Stimulated activated CD8-positive, alpha-beta memory T cell treated with anti-CD3 and anti-CD28 coated beads, Interleukin-4, amount 100 ng/mL, for 4 hours (primary cell): Measurements from ENCODE around the gene PEAK1.
"Not testable (repeated sequence)": the region's sequence is repeated elsewhere in the genome, so short reads cannot be mapped to it uniquely, and the experiment has no call there.

Source experiments
- DNase-seq, 2 donors: peaks; one replicate each; pipeline ENCODE4 v3.0.0-alpha.2; 2020; ENCODE audit warnings: low read depth in 2 of 2, low spot score in 1 of 2

The PEAK1 gene

DNA sequence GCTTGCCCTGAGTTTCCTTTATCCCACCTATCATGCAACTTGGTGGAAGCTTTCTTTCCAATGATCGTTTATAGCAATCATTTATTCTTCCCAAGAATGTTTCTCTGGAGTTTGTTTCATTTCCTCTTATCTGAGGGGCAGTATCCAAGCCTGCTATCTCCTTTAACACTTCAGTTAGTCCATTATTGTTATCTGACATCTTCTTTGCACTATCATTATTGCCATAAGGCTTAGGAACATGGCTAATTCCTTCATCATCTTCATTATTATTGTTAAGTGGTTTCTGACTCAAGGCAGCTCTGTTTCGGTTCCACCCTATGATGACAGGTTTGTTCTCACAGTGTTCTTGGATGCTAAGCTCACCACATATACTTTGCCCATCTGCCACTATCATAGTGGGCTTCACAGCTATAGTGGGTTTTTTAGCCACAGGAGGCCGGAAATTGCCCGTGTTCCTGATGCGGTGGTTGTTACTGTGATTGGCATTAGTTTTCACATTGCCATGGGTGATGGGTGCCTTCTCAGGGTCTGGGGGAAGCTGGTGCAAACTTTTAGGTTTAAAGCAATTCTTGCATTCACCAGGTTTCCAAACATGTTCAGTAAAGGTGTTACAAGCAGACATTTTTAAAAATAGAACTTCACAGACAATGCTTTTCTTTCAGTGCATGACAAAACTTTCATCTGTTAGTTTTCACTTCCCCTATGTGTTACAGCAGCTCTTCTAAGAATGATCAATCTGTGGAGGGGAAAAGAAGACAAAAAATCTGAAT lies 238.4 kb downstream of the PEAK1 start:
- peak in 1 of 2 donors; percentile 3 for DNase-seq

DNA sequence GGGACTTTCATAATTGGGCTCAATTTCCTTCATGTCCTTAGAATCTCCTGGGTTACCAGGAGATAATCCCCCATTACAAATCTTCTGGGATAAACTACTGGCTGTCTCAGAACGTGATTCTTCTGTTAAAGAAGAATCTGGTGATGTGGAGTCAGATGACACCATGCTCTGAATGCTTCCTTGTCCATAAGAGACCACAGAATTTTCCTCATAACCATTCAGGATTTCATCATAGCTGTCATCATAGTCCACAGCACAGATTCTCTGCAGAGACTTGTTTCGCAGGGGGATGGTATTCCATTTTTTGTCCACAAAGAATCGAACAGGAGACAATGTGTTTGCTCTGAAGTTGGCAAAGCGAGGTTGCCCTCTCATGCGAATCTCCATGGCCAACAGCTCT lies 239.1 kb downstream of the PEAK1 start:
- DNase-seq, result no peak

DNA sequence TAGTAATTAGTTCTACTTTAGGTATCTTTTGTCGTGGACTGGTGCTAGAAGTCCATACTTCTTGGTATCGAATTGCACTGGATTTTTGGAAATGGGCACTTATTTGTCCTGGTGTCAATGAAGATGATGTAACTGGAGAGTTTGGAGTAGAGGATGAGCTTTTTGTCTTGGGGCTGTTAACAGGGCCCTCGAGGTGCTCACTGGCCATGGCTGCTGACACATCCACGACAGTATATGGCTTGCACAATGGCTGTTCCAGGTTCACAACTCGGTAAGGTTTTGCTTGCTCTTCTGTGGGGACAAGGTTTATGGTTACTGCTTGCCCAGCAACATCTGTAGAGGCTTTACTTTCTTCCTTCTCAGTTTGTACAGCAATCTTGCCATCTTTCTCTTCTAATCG lies 239.6 kb downstream of the PEAK1 start:
- no peak for DNase-seq

DNA sequence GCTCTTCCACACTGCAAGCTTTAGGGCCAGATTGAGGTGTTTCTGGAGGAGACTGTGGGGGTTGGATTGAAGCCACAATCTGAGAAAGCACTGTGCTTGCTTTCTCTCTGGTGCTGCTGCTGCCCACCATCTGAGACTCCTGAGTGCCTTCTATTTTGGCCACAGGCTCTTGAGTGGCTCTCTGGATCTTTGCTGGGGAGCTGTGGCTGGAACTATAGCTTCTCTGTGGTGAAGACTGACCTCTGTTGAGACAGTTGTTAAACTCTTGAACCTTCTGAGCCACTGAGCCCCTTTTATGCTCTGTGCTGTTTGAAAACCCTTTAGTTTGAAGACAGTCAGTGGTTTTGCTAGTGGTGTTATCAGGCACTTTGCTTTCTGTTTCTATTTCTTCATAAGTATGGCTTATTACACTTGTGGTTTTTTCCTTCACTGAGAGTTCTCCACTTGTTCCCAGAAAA lies 240.3 kb downstream of the PEAK1 start:
- no peak for DNase-seq

DNA sequence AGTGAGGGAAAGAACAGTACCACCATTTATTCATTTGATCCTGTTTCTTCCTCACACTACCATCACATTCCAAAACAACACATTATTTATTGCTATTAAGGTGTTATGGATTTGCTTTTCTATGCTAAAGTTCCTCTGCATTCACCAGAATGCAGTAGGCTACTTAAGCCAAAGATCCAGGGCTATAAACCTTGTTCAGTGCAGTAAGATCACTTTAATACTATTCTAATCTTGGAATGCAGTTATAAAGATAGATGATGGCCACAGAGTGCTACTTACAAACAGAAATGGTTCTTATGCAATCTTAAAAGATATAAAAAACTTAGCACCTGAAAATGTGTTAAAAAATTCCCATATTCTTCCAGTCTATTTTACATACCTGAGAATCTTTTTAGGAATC lies 241.5 kb downstream of the PEAK1 start:
- no peak for DNase-seq

- not testable (repeated sequence) for DNase-seq
Observed at GRCh38 chr15:77176148-77176547, 243.8 kb downstream of the PEAK1 start.

DNA sequence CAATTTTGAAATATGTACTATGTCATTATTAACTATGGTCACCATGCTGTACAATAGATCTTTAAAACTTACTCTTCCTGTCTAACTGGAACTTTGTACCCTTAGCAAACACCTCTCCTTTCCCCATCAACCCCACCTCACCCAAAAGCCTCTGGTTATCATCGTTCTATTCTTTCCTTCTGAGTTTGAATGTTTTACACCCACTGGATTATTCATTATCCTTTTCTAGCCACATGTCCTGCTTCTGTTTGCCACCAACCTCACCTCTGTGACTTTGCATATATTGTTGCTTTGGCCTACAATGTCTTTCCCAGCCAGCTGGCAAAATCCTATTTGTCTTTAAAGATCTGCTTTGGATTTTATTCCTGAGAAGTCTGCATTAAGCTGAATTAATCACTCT lies 246.4 kb downstream of the PEAK1 start:
- DNase-seq, result no peak

DNA sequence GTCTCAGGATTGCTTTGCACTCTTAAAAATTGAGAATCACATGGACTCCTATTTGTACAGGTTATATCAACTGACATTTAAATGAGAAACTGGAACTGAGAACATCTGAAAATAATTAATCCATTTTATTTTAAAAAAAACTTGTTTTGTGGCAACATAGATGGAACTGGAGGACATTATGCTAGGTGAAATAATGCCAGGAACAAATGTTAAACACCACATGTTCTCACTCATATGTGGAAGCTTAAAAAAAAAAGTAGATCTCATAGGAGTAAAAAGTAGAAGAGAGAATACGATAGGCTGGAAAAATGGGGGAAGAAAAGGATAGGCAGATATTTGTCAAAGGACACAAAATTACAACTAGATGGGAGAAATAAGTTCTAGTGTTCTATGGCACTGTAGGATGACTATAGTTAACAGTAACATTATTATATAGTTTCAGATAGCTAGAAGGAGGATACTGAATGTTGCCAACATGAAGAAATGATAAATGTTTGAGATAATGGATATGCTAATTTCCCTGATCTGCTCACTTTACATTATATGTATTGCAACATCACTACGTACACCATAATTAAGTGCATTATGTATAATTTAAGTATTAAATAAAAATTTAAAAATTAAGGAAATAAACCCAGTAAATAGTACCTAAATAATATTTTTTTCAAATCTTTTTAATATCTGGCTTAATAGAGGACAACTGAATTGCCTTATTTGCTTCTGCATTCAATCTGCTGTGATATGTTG lies 248.5 kb downstream of the PEAK1 start:
- DNase-seq, result no peak

DNA sequence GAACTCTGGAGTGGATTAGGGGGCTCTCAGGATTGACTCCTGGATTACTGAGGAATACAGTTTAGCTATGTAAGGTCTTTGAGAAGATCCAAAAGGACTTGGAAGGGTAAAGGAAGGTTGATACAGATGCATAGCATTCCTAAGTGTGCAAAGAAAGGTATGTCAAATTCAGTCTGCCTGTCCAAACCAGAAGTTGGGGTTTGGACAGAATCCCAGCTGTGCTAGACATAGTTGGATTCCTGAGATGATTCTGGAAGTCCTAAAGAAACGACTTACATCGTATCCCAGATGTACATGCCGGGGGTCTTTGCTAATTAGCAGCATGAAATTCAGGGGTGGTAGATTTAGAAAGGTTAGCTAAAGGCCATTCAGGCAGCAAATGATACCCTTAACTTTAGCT lies 251.3 kb downstream of the PEAK1 start:
- no peak for DNase-seq

DNA sequence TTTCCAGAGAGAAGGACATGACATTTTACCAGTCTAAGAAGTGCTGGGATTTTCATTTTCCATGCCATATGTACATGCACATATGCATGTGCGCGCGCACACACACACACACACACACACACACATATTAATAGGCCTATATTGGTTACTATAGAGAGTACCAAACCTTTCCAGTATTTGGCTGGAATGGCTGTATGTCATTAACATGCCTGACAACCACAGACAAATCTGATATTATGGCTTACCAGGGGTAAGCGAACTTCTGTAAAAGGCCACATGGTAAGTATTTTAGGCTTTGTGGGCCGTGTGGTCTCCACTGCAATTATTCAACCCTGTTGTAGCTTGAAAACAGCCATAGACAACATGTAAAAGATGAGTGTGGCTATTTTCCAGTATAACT lies 251.8 kb downstream of the PEAK1 start:
- no peak for DNase-seq

GRCh38 chr15:77167406-77167805 lies 252.5 kb downstream of the PEAK1 start:
- DNase-seq, result no peak

DNA sequence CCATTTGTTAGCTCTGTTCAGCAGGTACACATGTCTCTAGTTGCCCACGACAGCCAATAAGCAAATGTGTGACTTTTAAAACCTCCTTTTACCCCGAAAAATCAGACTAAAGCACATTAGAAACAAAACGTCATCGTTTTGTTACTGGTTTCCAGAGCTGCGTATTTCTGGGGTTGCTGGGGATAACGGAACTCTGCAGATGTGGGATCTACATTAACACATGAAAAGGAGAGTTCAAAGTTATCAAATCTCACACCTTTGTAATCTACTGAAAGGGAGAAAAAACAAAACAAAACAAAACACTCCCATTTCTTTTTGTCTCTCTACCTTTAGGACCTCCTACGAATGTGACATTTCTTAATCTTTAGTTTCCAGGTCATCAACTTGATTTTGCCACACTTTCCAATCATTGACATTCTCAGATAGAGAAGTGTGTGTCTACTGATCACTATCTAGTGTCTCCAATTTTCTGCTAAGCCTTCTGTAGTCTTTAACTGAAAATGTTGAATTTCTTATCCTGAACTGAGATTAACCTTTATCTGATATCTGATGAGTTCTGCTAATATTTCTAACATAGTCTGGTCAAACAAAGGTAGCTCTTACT lies 256.0 kb downstream of the PEAK1 start:
- no peak for DNase-seq

GRCh38 chr15:77162872-77163633 lies 256.9 kb downstream of the PEAK1 start:
- DNase-seq, result no peak

DNA sequence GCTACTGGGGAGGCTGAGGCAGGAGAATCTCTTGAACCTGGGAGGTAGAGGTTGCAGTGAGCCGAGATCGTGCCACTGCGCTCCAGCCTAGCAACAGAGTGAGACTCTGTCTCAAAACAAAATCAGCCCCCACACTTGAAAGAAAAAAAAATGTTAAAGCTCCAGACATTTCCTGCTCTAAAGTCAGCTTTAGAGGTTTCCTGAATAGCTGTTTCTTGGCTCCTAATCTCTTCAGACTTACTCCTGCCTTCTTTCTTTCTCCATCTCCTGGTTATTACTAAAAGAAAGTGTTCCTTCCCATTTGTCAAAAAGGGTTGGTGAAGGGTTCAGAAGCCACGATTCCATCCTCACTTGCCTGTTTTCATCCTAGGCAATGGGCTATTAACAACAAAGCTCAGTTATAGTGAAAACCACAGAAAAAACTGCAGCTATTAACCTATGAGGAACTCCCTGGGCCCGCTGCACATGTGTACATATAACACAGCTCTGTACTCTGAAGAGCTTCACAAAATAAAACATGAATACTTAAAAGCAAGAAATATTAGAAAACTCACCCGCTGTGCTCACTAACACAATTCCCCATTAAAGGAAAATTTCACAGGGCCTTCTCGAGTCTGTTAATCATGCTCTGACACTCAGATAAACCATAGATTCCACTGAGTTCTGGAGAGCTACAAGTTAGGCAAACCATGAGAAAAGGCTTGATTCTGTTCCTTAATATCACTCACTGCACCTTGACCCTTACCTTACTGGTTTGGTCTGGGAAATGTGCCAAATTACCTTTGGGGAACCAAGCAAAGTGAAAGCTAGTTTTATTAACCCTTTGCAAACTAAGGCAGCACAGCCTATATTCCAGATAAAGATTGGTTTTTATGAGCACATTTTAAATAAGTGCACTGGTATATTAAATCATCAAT lies 259.1 kb downstream of the PEAK1 start:
- no peak for DNase-seq

GRCh38 chr15:77156000-77156399 lies 263.9 kb downstream of the PEAK1 start:
- not testable (repeated sequence) for DNase-seq

DNA sequence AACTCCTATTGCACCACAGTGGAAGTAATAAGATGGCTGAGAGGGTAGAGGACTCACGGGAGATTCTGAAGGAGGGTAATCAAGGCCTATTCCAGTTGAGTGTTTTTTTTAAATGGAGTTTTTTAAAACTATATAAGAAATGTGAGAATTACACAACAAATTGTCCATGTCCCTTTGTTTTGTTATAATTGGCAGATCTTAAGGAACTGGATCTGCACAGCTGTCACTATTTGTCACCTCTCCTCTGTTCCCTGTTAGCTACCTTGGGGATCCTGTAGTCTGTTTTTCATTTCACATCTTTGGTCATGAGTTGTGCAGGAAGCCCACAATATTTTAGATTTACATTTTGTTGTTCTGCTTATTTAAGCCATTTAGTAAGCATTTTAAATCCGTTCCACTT lies 271.7 kb downstream of the PEAK1 start:
- no peak for DNase-seq

GRCh38 chr15:77145370-77145769 lies 274.5 kb downstream of the PEAK1 start:
- DNase-seq, result no peak

GRCh38 chr15:77144492-77145070 lies 275.3 kb downstream of the PEAK1 start:
- no peak for DNase-seq

DNA sequence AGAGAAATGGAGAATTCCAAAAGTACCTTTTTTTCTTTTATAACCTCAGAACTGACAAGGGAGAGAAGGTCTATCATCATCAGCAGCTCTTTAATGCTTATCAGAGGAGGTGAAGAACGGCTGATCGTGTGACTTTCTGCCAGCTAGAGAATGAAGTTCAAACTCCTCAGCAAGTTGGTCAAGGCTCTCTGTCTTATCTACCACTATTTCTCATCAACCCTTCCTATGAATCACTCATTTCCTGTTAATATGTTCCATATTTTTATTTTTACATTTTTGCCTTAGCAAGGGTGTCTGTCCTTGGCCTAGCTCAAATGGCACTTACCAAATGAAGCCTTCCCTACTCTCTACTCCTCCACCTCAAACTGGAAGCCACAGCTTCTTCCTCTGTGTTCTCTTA lies 275.9 kb downstream of the PEAK1 start:
- DNase-seq, result no peak

- DNase-seq, result no peak
Observed at GRCh38 chr15:77143616-77144015, 276.3 kb downstream of the PEAK1 start.
